Embryonic facial prominence (tissue), 1 donor: ENCODE data around the gene FYCO1.
"Not testable (repeated sequence)": the region's sequence is repeated elsewhere in the genome, so short reads cannot be mapped to it uniquely, and the experiment has no call there.

Experiments
- DNase-seq: peaks from one replicate; pipeline ENCODE4 v3.0.0-alpha.2; 2016; ENCODE audit errors: extremely low spot score

Gene FYCO1

DNA sequence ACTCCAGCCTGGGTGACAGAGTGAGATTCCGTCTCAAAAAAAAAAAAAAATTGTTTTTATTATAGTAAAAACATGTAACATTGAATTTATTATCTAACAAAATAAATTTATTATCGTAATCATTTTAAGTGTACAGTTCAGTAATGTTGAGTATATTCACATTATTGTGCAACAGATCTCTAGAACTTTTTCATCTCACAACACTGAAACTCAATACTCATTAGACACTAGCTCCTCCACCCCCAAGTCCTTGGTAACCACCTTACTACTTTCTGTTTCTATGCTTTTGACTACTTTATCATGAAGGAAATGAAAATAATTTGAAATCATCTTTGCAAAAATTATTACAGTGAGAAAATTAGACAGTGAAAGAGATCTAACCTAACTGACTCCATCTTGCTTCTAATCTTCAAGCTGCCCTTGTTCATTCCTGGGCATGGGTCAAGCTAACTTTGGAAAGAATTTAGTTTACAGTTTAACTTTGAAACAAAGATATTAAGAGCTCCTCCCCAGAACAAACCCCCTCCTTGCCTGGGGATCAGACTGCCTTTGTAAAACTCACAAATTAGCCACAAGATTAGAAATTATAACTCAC, 15.0 kb upstream of the FYCO1 start:
- no peak for DNase-seq

GRCh38 chr3:46008058-46008457, 12.4 kb upstream of the FYCO1 start:
- DNase-seq, result no peak

- no peak for DNase-seq
These were observed 11.7 kb upstream of the FYCO1 start for GRCh38 chr3:46007280-46007679.

DNA sequence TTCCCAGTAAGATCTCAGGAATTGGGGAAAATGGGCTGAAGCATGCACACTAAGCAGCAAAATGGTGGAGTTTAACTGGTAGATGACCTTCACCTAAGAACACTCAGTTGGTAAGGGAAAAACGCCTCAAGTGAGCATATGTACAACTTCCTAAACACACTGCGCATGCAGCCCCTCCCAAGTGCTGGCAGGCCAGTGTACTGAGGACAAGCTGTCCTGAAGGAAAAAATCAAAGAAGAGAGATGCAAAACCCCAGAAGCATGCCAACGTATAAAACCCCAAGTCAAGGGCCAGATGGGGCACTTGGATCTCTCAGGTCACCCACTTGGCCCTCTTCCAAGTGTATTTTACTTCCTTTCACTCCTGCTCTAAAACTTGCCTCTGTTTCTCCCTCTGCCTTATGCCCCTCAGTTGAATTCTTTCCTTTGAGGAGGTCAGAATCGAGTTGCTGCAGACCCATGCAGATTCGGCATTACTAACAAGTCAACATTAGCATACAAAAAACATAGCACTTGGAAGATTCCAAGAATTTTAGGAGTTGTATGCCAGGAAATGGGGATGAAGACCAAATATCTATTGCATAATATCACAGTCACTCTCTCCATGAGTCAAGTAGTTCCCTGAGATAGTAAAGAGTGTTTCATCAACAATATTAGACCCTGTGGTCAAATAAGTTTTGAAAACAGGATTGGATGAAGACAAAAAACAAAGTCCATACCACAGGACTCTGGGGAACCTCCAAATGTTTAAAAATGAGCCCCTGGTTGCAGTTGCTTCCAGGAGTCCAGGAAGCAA, 10.8 kb upstream of the FYCO1 start:
- no peak for DNase-seq

DNA sequence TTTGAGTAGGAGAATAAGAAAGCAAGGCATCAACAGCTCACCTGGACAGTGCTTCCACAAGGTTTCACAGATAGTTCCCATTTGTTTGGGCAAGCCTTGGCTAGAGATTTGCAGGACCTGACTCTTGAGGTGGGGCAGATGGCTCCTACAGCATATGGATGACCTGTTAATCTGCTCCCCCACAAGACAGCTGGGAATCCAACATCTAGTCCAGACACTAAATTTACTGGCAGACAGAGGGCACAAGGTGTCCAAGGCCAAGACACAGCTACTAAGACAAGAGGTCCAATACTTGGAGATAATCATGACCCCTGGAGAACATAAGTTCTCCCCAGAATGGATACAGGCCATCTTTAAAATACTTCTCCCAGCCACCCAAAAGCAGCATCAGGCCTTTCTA, 8.1 kb upstream of the FYCO1 start:
- DNase-seq, result not testable (repeated sequence)

GRCh38 chr3:46001178-46001577, 5.6 kb upstream of the FYCO1 start:
- DNase-seq, result no peak

DNA sequence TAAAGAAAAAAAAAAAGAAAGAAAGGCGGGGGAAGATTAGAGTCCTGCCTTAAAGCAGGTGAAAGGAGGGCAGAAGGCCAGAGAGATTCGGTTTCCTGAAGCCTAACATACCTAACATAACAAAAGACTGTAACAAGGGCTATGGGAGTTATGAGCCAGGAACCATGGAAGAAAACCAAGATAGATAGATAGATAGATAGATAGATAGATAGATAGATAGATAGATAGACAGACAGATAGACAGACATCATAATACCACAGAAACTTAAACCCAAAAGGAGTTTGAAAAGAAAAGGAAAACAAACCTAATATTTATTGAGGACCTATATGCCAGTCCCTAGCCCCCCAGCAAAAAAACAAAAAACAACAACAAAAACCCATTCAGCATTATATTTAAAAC, 2.3 kb upstream of the FYCO1 start:
- DNase-seq, result no peak

DNA sequence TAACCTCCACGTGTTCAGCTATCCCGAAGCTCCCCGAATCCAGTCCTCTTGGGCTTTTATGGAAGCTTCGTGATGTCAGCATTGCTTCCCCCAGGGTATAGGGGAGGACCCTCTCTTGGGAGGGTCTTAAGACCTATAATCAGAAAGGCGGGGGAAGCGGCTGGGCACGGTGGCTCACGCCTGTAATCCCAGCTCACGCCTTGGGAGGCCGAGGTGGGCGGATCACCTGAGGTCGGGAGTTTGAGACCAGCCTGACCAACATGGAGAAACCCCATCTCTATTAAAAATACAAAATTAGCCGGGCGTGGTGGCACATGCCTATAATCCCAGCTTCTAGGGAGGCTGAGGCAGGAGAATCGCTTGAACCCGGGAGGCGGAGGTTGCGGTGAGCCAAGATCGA, 1.9 kb upstream of the FYCO1 start:
- DNase-seq, result not testable (repeated sequence)

GRCh38 chr3:45994419-45995235, 997 bp downstream of the FYCO1 start:
- no peak for DNase-seq

GRCh38 chr3:45993421-45994027, 2.1 kb downstream of the FYCO1 start:
- DNase-seq, result no peak

GRCh38 chr3:45992821-45993221, 2.8 kb downstream of the FYCO1 start:
- DNase-seq, result no peak

DNA sequence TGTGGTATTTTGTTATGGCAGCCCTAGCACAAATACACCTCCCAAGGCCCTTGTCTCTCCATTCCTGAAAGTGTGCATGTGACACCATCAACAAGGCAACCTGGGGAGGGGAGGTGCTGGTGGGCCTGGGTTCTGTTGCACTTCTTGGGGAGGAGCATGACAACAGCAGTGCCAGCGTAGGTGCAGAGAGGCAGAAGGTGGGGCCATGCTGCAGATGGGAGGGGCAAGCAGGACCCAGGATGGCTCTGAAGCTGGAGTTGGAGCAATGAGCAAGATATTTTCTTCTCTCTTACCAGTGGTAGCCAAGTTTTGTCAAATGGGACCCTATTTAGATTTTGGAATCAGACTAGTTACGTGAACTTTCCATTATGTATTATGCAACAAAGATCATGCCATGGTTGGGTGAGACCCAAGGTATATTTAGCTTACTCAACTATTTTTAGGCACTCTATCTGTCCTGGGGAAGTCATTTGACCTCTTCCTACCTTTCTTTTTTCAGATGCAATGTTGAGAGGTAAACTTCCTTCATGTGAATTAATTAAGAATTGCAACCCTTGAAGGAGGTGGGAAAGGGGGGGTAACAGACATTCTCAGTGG, 3.4 kb downstream of the FYCO1 start:
- no peak for DNase-seq

GRCh38 chr3:45991341-45991740, 4.3 kb downstream of the FYCO1 start:
- DNase-seq, result no peak

GRCh38 chr3:45990181-45990580, 5.4 kb downstream of the FYCO1 start:
- no peak for DNase-seq

- DNase-seq, result no peak
These were observed 6.8 kb downstream of the FYCO1 start for GRCh38 chr3:45988804-45989203.

- DNase-seq, result no peak
These were observed 7.3 kb downstream of the FYCO1 start for GRCh38 chr3:45988362-45988761.

GRCh38 chr3:45987368-45988291, 8.0 kb downstream of the FYCO1 start:
- DNase-seq, result no peak

- no peak for DNase-seq
These were observed 9.2 kb downstream of the FYCO1 start for GRCh38 chr3:45986303-45986982.

- DNase-seq, result no peak
These were observed 9.9 kb downstream of the FYCO1 start for GRCh38 chr3:45985532-45986302.
